BLaER1 treated with 17β-estradiol and CSF1 and Interleukin-3, amounts not matched to agents 10 nM and 100 nM (cell line): ENCODE measurements around the gene C1orf210.

Experiments used
- H3K27ac ChIP-seq, 11 experiments: shearing (Covaris generic); formaldehyde crosslinking; 2 replicates each; pipeline ENCODE4 v1.8.1; 2022
- H3K27me3 ChIP-seq, 11 experiments: shearing (Covaris generic); formaldehyde crosslinking; 2 replicates each; pipeline ENCODE4 v1.8.1; 2022
- H3K36me3 ChIP-seq, 11 experiments: shearing (Covaris generic); formaldehyde crosslinking; 2 replicates each; pipeline ENCODE4 v1.8.1; 2022
- H3K4me1 ChIP-seq, 10 experiments: shearing (Covaris generic); formaldehyde crosslinking; 2 replicates each; pipeline ENCODE4 v1.8.1; 2022
- H3K4me2 ChIP-seq, 11 experiments: shearing (Covaris generic); formaldehyde crosslinking; 2 replicates each; pipeline ENCODE4 v1.8.1; 2022
- H3K4me3 ChIP-seq, 10 experiments: shearing (Covaris generic); formaldehyde crosslinking; 2 replicates each; pipeline ENCODE4 v1.8.1; 2022
- H3K9ac ChIP-seq, 11 experiments: shearing (Covaris generic); formaldehyde crosslinking; 2 replicates each; pipeline ENCODE4 v1.8.1; 2022
- H3K9me3 ChIP-seq, 11 experiments: shearing (Covaris generic); formaldehyde crosslinking; replicated peaks in 1 of 11; 2 replicates each; pipeline ENCODE4 v1.8.1; 2022
- H4K20me1 ChIP-seq, 11 experiments: shearing (Covaris generic); formaldehyde crosslinking; 2 replicates each; pipeline ENCODE4 v1.8.1; 2022
- Cebpa-rat ChIP-seq, 11 experiments: shearing (Covaris generic); IDR thresholded peaks; 2 replicates each; pipeline ENCODE4 v1.8.1; 2022

C1orf210 gene

GRCh38 chr1:43314233-43314632 is 28.9 kb upstream of the C1orf210 start:
- no peak for TF ChIP-seq Cebpa-rat (IDR thresholded peaks at IDR 0.05)
- no peak overlapping the region for H3K9ac ChIP-seq
- no peaks in the 10 kb centered on the region; a peak in 1 of 22 replicates for H4K20me1 ChIP-seq
- H3K9me3 ChIP-seq: no peaks in the 10 kb centered on the region
- H3K4me3 ChIP-seq: no peak overlapping the region
- H3K27ac ChIP-seq: no peak overlapping the region
- H3K36me3 ChIP-seq: peaks cover 0 to 51% (median 0%) of the 10 kb centered on the region in 11 experiments; a peak in 4 of 22 replicates
- H3K4me1 ChIP-seq: no peaks in the 10 kb centered on the region
- no peak overlapping the region for H3K4me2 ChIP-seq
- H3K27me3 ChIP-seq: no peaks in the 10 kb centered on the region

GRCh38 chr1:43313771-43314170 is 28.4 kb upstream of the C1orf210 start:
- Histone ChIP-seq H3K4me2 (no peak overlapping the region), H3K27ac (no peak overlapping the region), H3K4me3 (no peak overlapping the region), H3K4me1 (no peaks in the 10 kb centered on the region), H3K36me3 (peaks cover 0 to 50% (median 0%) of the 10 kb centered on the region in 11 experiments; a peak in 4 of 22 replicates), H4K20me1 (no peaks in the 10 kb centered on the region; a peak in 1 of 22 replicates), H3K27me3 (no peaks in the 10 kb centered on the region), H3K9me3 (no peaks in the 10 kb centered on the region), H3K9ac (no peak overlapping the region)
- no peak for TF ChIP-seq Cebpa-rat (IDR thresholded peaks at IDR 0.05)

DNA sequence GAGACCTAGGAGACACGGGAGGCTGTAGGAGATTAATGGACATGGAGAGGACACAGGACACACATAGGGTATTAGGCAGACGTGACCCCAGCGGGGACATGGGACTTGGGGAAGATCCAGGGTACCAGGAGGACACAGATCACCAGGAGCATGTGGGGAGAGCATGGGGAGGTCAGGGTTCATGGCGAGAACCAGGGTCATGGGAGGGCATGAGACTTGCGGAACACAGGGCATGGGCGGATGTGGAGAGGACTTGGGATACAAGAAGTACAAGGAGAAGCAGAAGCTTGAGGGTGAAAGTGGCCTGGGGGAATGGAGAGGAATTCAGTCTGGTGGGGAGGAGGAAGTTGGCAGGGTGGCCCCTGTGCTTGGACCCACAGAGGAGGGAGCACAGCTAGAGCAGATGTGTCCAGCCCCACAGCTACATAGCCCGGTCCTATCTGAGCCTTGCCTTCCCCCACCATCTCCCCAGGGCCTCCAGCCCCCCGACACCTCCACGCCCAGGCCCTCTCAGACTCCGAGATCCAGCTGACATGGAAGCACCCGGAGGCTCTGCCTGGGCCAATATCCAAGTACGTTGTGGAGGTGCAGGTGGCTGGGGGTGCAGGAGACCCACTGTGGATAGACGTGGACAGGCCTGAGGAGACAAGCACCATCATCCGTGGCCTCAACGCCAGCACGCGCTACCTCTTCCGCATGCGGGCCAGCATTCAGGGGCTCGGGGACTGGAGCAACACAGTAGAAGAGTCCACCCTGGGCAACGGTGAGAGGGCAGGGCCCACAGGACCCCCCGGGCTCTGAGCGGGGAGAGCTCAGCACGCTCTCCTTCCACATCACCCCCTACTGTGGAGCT is 27.5 kb upstream of the C1orf210 start:
- TF ChIP-seq Cebpa-rat (IDR thresholded peaks at IDR 0.05): no peak
- Histone ChIP-seq H3K36me3 (peaks cover 0 to 49% (median 0%) of the 10 kb centered on the region in 11 experiments; a peak in 4 of 22 replicates), H3K4me2 (no peak overlapping the region), H3K27me3 (no peaks in the 10 kb centered on the region), H3K9me3 (no peaks in the 10 kb centered on the region), H3K27ac (no peak overlapping the region), H3K4me3 (no peak overlapping the region), H4K20me1 (no peaks in the 10 kb centered on the region; a peak in 1 of 22 replicates), H3K4me1 (no peaks in the 10 kb centered on the region), H3K9ac (no peak overlapping the region)

DNA sequence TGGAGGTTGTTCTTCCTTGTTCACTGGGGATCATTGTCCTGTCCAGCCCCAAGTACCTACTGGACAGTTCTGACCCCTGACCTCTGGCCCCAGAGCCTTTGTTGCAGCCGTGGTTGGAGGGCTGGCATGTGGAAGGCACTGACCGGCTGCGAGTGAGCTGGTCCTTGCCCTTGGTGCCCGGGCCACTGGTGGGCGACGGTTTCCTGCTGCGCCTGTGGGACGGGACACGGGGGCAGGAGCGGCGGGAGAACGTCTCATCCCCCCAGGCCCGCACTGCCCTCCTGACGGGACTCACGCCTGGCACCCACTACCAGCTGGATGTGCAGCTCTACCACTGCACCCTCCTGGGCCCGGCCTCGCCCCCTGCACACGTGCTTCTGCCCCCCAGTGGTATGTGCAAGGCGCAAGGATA is 26.8 kb upstream of the C1orf210 start:
- H3K27ac ChIP-seq: no peak overlapping the region
- no peak overlapping the region for H3K4me3 ChIP-seq
- no peak overlapping the region for H3K9ac ChIP-seq
- H3K4me2 ChIP-seq: no peak overlapping the region
- no peaks in the 10 kb centered on the region for H3K9me3 ChIP-seq
- H3K27me3 ChIP-seq: no peaks in the 10 kb centered on the region
- H3K4me1 ChIP-seq: no peaks in the 10 kb centered on the region
- no peaks in the 10 kb centered on the region; a peak in 1 of 22 replicates for H4K20me1 ChIP-seq
- H3K36me3 ChIP-seq: peaks cover 0 to 54% (median 0%) of the 10 kb centered on the region in 11 experiments; a peak in 4 of 22 replicates
- TF ChIP-seq Cebpa-rat (IDR thresholded peaks at IDR 0.05): no peak

- no peak overlapping the region for H3K4me3 ChIP-seq
- no peaks in the 10 kb centered on the region; a peak in 1 of 22 replicates for H4K20me1 ChIP-seq
- H3K9me3 ChIP-seq: no peaks in the 10 kb centered on the region
- TF ChIP-seq Cebpa-rat (IDR thresholded peaks at IDR 0.05): no peak
- no peaks in the 10 kb centered on the region for H3K27me3 ChIP-seq
- peaks cover 0 to 55% (median 0%) of the 10 kb centered on the region in 11 experiments; a peak in 4 of 22 replicates for H3K36me3 ChIP-seq
- H3K4me1 ChIP-seq: no peaks in the 10 kb centered on the region; a peak in 1 of 20 replicates
- H3K27ac ChIP-seq: no peak overlapping the region
- H3K4me2 ChIP-seq: no peak overlapping the region
- H3K9ac ChIP-seq: no peak overlapping the region
Observed at GRCh38 chr1:43311521-43311920, 26.1 kb upstream of the C1orf210 start.

DNA sequence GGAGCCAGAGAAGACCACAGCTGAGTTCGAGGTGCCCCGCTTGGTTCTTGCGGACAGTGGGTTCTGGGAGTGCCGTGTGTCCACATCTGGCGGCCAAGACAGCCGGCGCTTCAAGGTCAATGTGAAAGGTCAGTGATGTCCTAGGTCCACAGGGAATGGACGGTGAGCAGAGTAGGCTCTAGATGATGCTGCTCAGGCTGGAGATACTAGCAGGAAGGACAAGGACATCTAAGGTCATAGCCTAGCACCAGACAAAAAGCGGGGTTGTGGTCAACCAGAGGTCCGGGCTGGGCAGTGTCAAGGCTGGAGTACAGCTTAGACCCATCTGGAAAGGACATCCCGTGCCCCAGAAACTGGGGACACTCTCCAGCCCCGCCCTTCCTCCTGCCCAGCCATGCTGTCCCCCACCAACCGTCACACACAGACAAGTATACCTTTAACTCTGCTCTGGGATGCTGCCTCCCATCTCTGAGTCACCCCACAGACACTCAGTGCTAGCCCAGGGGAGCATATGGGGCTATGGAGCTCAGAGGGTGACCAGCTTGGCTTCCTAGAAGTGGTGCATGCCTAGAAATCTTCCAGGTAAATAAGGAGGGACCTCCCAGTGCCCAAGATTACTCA is 24.1 kb upstream of the C1orf210 start:
- no peak overlapping the region for H3K27ac ChIP-seq
- no peaks in the 10 kb centered on the region for H3K9me3 ChIP-seq
- no peaks in the 10 kb centered on the region for H3K27me3 ChIP-seq
- H3K36me3 ChIP-seq: peaks cover 0 to 63% (median 0%) of the 10 kb centered on the region in 11 experiments; a peak in 4 of 22 replicates
- peaks cover 0 to 19% (median 10%) of the 10 kb centered on the region in 10 experiments; a peak in 11 of 20 replicates for H3K4me1 ChIP-seq
- no peak overlapping the region for H3K9ac ChIP-seq
- no peak overlapping the region for H3K4me2 ChIP-seq
- H4K20me1 ChIP-seq: no peaks in the 10 kb centered on the region; a peak in 1 of 22 replicates
- no peak for TF ChIP-seq Cebpa-rat (IDR thresholded peaks at IDR 0.05)
- no peak overlapping the region for H3K4me3 ChIP-seq

DNA sequence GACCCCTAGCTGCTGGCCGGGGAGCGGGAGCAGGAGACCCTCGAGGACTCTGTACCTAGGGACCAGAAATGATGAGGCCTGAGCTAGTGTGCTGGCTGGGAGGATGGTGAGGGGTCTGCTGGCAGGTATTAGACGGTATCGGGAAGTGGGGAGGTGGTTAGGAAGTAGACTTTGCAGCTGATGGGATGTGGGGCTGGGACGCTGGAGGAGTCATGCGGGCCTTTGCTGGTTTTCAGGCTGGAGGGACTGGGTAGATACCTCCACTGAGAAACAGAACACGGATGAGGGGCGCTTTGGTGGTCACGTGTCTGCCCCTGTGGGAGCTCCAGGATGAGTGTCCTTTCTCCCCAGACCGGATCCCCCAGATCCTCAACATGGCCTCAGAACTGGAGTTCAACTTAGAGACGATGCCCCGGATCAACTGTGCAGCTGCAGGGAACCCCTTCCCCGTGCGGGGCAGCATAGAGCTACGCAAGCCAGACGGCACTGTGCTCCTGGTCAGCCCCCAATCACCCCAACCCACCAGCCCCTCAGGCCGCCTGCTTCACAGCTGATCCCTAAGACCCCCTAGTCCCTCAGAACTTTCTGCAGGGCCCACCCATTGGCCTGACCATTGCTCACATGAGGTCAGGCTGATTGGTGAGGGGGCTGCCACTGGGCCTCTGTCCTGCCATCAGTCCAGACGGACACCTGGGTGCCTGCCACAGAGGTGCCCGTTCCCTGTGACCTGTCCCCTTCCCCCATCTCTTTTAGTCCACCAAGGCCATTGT is 23.4 kb upstream of the C1orf210 start:
- Histone ChIP-seq H3K4me1 (peaks cover 0 to 26% (median 12%) of the 10 kb centered on the region in 10 experiments; a peak in 13 of 20 replicates), H3K4me3 (no peak overlapping the region), H3K4me2 (no peak overlapping the region), H3K9me3 (no peaks in the 10 kb centered on the region), H3K27me3 (no peaks in the 10 kb centered on the region), H3K36me3 (peaks cover 0 to 62% (median 0%) of the 10 kb centered on the region in 11 experiments; a peak in 4 of 22 replicates), H3K27ac (no peak overlapping the region), H4K20me1 (no peaks in the 10 kb centered on the region; a peak in 1 of 22 replicates), H3K9ac (no peak overlapping the region)
- no peak for TF ChIP-seq Cebpa-rat (IDR thresholded peaks at IDR 0.05)

DNA sequence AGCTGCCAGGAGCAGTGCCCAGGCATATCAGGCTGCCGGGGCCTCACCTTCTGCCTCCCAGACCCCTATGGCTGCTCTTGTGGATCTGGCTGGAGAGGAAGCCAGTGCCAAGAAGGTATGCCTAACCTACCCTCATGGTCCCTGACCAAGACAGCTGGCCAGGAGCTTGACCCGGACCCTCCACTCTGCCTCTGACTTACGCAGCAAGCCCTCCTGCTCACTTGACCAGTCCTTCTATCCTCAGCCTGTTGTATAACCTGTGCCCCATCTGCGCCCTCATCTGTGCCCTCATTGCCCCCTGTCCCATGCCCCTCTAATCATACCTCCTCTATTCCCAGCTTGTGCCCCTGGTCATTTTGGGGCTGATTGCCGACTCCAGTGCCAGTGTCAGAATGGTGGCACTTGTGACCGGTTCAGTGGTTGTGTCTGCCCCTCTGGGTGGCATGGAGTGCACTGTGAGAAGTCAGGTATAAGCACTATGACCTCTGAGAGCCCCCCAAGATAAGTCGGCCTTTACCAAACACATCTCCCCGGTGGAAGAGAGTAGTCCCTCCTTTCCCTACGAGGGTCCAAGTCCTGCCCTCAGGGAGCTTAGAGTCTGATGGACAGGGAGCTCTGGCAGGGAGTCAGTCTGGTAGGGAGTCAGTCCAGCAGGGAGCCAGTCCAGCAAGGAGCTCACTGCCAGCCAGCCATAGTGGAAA is 22.2 kb upstream of the C1orf210 start:
- H3K4me2 ChIP-seq: no peak overlapping the region
- no peaks in the 10 kb centered on the region for H3K27me3 ChIP-seq
- no peak for TF ChIP-seq Cebpa-rat (IDR thresholded peaks at IDR 0.05)
- no peaks in the 10 kb centered on the region for H3K9me3 ChIP-seq
- H3K4me1 ChIP-seq: peaks cover 0 to 27% (median 12%) of the 10 kb centered on the region in 10 experiments; a peak in 15 of 20 replicates
- no peaks in the 10 kb centered on the region; a peak in 1 of 22 replicates for H4K20me1 ChIP-seq
- H3K4me3 ChIP-seq: no peak overlapping the region
- no peak overlapping the region for H3K27ac ChIP-seq
- peaks cover 0 to 50% (median 0%) of the 10 kb centered on the region in 11 experiments; a peak in 4 of 22 replicates for H3K36me3 ChIP-seq
- H3K9ac ChIP-seq: no peak overlapping the region
